ENCODE data around the gene AMH. TPM values are rescaled to one million over a fixed set of nuclear protein-coding genes. Genes with fewer than 3 reads are reported as not detected.

AMH gene
- total and polyA plus RNA-seq, 9 donors = 0.80 to 12.0 (median 1.3) TPM; not detected in 1

DNA sequence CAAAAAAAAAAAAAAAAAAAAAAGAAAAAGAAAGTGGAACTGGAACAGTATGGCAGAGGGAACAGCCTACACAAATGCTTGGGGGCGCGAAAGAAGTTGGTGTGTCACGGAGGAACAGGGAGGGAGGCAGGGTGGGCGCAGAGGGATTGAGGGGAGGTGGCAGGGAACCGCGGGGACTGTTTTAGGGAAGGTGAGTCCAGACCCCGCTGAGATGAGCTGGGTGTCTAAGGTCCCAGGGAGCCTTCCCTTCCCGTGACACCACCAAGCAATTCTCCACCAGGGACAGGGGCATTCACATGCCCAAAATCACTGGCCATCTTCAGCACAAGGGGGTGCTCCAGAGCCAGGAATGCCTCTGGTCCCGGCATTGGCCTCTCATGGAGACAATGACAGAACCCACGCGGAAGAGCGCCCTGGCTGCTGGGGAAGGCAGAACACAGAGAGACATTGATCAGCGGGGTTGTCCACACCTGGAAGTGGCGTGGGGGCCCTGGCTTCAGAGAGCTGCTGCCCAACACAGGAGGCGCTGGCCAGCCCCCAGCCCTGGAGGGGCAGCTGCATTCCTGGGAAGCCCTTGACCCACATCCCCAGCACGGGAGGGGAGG is 25.9 kb downstream of the AMH start:
- intact Hi-C loops (cut with DNase I) = loop anchor here (5.0 to 10.0 kb wide), 7 partner anchors 38 to 340 kb away; partner anchors contain the start of genes DOT1L (in 2 of the 4), PLEKHJ1 (in 2 of the 4), SF3A2 (in 2 of the 4) and AP3D1 (in 1 of the 4)
- Histone ChIP-seq H3K27ac (peak overlapping the region in 1 of 2 donors; percentile 5), H3K4me1 (ENCODE audit: insufficient read depth) (peaks cover 20% of the 10 kb centered on the region)

GRCh38 chr19:2275588-2276428 is 26.7 kb downstream of the AMH start:
- Histone ChIP-seq H3K9me3 (no peaks in the 10 kb centered on the region), H3K4me3 (no peak overlapping the region), H3K4me1 (ENCODE audit: insufficient read depth) (peaks cover 20% of the 10 kb centered on the region), H3K27ac (peak overlapping the region in 1 of 2 donors; percentile 5), H3K27me3 (no peaks in the 10 kb centered on the region), H3K36me3 (no peaks in the 10 kb centered on the region)
- TF ChIP-seq EP300 (IDR thresholded peaks at IDR 0.05) = no peak
- peak; percentile 60 to 82 (median 73) for DNase-seq
- intact Hi-C loops (cut with DNase I) = loop anchor here in 2 of 4 donors (10.0 kb wide), 3 partner anchors 119 to 339 kb away; partner anchors contain the start of gene AP3D1 (in 1 of the 2)
- WGBS, 3 donors = 23 to 40% (median 29%) methylated on average over 47 to 74 of the region's 74 CpGs

More for the DNA sequence above, 25.9 kb downstream of the AMH start:
- 54 to 56% (median 56%) methylated on average over 16 of the region's 16 CpGs for WGBS, 3 donors
- Histone ChIP-seq H3K27me3 (no peaks in the 10 kb centered on the region), H3K36me3 (no peaks in the 10 kb centered on the region), H3K4me3 (no peak overlapping the region), H3K9me3 (no peaks in the 10 kb centered on the region)
- DNase-seq = peak; percentile 55 to 72 (median 65)
- TF ChIP-seq POLR2A (IDR thresholded peaks at IDR 0.05) = no peak
- TF ChIP-seq, protein P1, sequence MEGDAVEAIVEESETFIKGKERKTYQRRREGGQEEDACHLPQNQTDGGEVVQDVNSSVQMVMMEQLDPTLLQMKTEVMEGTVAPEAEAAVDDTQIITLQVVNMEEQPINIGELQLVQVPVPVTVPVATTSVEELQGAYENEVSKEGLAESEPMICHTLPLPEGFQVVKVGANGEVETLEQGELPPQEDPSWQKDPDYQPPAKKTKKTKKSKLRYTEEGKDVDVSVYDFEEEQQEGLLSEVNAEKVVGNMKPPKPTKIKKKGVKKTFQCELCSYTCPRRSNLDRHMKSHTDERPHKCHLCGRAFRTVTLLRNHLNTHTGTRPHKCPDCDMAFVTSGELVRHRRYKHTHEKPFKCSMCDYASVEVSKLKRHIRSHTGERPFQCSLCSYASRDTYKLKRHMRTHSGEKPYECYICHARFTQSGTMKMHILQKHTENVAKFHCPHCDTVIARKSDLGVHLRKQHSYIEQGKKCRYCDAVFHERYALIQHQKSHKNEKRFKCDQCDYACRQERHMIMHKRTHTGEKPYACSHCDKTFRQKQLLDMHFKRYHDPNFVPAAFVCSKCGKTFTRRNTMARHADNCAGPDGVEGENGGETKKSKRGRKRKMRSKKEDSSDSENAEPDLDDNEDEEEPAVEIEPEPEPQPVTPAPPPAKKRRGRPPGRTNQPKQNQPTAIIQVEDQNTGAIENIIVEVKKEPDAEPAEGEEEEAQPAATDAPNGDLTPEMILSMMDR (IDR thresholded peaks at IDR 0.05) = peak in 2 of 3 donors; percentile 35 to 42

DNA sequence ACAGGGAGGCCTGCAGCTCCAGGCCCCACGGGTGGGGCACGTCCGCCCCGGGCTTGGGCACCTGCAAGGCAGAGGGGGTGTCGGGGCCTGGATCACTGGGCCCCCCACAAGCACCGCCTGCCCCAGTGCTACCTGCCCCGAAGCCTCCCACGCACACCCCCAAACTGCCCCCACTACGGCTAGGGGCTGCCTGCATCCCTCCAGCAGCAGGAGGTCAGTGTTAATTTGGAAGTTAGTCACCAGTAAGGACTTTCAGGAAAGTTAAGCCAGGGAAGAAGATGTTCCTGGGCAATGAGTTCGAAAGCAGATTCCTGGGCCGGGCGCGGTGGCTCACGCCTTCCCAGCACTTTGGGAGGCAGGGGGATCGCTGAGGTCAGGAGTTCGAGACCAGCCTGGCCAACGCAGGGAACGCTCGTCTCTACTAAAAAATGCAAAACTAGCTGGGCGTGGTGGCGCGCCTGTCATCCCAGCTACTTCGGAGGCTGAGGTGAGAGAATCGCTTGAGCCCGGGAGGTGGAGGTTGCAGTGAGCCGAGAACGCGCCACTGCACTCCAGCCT is 27.4 kb downstream of the AMH start:
- H3K9me3 ChIP-seq = no peaks in the 10 kb centered on the region
- DNase-seq = no peak
- H3K36me3 ChIP-seq = no peaks in the 10 kb centered on the region
- TF ChIP-seq EP300 (IDR thresholded peaks at IDR 0.05) (no peak), POLR2A (IDR thresholded peaks at IDR 0.05) (no peak)
- TF ChIP-seq, protein P1 (IDR thresholded peaks at IDR 0.05) = no peak
- WGBS, 3 donors = 82 to 85% (median 85%) methylated on average over 28 of the region's 28 CpGs
- H3K4me3 ChIP-seq = no peak overlapping the region
- no peak overlapping the region for H3K27ac ChIP-seq
- intact Hi-C loops (cut with DNase I) = loop anchor here in 2 of 4 donors (10.0 kb wide), 3 partner anchors 118 to 338 kb away; partner anchors contain the start of gene AP3D1 (in 1 of the 2)
- peaks cover 20% of the 10 kb centered on the region for H3K4me1 ChIP-seq (ENCODE audit: insufficient read depth)
- no peaks in the 10 kb centered on the region for H3K27me3 ChIP-seq

- Histone ChIP-seq H3K36me3 (no peaks in the 10 kb centered on the region), H3K9me3 (no peaks in the 10 kb centered on the region), H3K4me1 (ENCODE audit: insufficient read depth) (peaks cover 23% of the 10 kb centered on the region), H3K27ac (no peak overlapping the region), H3K4me3 (no peak overlapping the region), H3K27me3 (no peaks in the 10 kb centered on the region)
- DNase-seq = no peak
- TF ChIP-seq EP300 (IDR thresholded peaks at IDR 0.05) (no peak), POLR2A (IDR thresholded peaks at IDR 0.05) (no peak)
- TF ChIP-seq, protein P1 (IDR thresholded peaks at IDR 0.05) = no peak
- intact Hi-C loops (cut with DNase I) = loop anchor here in 2 of 4 donors (10.0 kb wide), 3 partner anchors 118 to 338 kb away; partner anchors contain the start of gene AP3D1 (in 1 of the 2)
- WGBS, 3 donors = 76 to 81% (median 80%) methylated on average over 9 of the region's 9 CpGs
These were observed 28.0 kb downstream of the AMH start for GRCh38 chr19:2277138-2277537.

All from ovary (tissue), 9 donors.